ENCODE measurements around the gene CECR2.

The CECR2 gene

DNA sequence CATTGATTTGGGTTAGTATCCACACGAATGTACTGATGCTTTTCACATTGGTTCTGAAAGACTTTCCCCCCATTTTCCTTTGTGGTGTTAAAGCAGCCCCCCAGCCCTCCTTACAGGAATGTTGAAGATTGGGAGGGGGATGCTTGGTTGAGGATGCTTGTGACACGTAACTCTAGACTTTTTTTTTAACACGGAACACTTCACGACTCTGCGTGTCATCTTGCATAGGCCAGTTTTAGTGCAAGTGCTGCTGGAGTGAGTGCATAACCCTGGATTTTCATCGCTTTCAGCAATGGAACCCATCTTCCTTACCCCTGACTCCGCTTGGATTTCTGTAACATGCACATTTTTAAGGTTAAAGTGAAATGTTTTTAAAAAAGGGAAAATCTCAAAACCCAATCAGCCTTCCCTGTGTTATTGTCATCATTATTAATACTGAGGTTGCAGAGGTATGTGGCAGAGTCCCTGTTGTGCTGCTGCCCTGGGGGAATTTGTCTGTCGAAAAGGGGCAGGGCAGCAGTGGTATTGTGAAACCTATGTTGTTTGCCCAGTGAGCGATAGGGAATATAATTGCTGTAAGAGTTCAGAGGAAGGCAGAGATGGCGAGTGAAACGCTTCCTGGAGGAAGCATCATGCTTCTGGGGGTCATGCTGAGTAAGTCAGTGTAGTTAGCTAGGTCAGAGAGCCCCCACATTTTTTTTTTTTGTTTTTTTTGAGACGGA lies 12.1 kb downstream of the CECR2 start:
- ChIA-PET POLR2A (no interaction called here), CTCF (no interaction called here)
- Histone ChIP-seq H3K4me3 (ENCODE audit: control insufficient read depth in 1 of 7, extremely low read depth in 1 of 7, insufficient read depth in 4 of 7, low read depth in 2 of 7, low read length in 6 of 7) (no peak overlapping the region), H3K27ac (ENCODE audit: insufficient read depth in 1 of 2, low read depth in 1 of 2, low read length in 2 of 2, poor library complexity in 1 of 2, severe bottlenecking in 2 of 2) (no peak overlapping the region), H3K4me1 (ENCODE audit: control extremely low read depth in 1 of 4, control insufficient read depth in 4 of 4, insufficient read depth in 4 of 4, low read length in 3 of 4) (no peaks in the 10 kb centered on the region), H3K9me3 (ENCODE audit: control extremely low read depth in 1 of 5, control insufficient read depth in 4 of 5, insufficient read depth in 2 of 5, low read depth in 1 of 5, low read length in 4 of 5) (peaks cover 0 to 15% (median 7%) of the 10 kb centered on the region in 5 experiments), H3K36me3 (ENCODE audit: control insufficient read depth in 4 of 4, insufficient read depth in 4 of 4, low read length in 3 of 4) (no peaks in the 10 kb centered on the region), H3K27me3 (replicated peaks in 2 of 5; ENCODE audit: control insufficient read depth in 4 of 5, insufficient read depth in 5 of 5, low read length in 4 of 5) (peaks cover 0 to 11% (median 4%) of the 10 kb centered on the region in 5 experiments)
- no peak for DNase-seq
- WGBS (ENCODE audit: insufficient coverage), result 92% methylated on average over 9 of the region's 12 CpGs

DNA sequence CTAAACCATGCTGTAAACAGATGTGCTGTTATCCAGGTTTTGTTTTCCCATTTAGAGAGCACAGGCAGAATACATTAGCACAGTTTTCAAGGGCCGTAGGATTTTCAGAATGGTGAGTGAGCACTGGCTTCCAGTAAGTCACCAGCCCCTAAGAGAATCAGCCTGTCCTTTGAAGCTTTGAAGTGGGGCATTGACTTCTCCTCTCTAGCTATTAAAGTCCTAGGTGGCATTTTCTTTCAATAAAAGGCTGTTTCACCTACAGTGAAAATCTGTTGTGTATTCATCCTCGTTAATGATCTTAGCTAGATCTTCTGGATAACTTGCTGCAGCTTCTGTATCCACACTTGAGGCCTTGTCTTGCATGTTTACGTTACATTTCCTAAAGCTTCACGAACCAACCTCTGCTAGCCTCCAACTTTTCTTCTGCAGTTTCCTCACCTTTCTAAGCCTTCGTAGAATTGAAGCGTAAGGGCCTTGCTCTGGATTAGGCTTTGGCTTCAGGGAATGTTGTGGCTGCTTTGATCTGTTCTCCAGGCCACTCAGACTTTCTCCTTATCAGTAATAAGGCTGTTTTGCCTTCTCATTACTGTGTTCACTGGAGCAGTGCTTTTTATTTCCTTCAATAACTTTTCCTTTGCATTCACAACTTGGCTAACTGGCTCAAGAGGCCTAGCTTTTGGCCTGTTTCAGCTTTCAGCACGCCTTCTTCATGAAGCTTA lies 15.5 kb downstream of the CECR2 start:
- no peak overlapping the region for H3K4me3 ChIP-seq (ENCODE audit: control insufficient read depth in 1 of 7, extremely low read depth in 1 of 7, insufficient read depth in 4 of 7, low read depth in 2 of 7, low read length in 6 of 7)
- no peaks in the 10 kb centered on the region for H3K4me1 ChIP-seq (ENCODE audit: control extremely low read depth in 1 of 4, control insufficient read depth in 4 of 4, insufficient read depth in 4 of 4, low read length in 3 of 4)
- ChIA-PET POLR2A (no interaction called here), CTCF (no interaction called here)
- H3K36me3 ChIP-seq (ENCODE audit: control insufficient read depth in 4 of 4, insufficient read depth in 4 of 4, low read length in 3 of 4), result no peaks in the 10 kb centered on the region
- H3K27me3 ChIP-seq (replicated peaks in 2 of 5; ENCODE audit: control insufficient read depth in 4 of 5, insufficient read depth in 5 of 5, low read length in 4 of 5), result peaks cover 0 to 2% (median 0%) of the 10 kb centered on the region in 5 experiments
- no peak for DNase-seq
- WGBS (ENCODE audit: insufficient coverage), result 96% methylated on average over 6 of the region's 7 CpGs
- H3K9me3 ChIP-seq (ENCODE audit: control extremely low read depth in 1 of 5, control insufficient read depth in 4 of 5, insufficient read depth in 2 of 5, low read depth in 1 of 5, low read length in 4 of 5), result peaks cover 0 to 15% (median 7%) of the 10 kb centered on the region in 5 experiments
- no peak overlapping the region for H3K27ac ChIP-seq (ENCODE audit: insufficient read depth in 1 of 2, low read depth in 1 of 2, low read length in 2 of 2, poor library complexity in 1 of 2, severe bottlenecking in 2 of 2)

DNA sequence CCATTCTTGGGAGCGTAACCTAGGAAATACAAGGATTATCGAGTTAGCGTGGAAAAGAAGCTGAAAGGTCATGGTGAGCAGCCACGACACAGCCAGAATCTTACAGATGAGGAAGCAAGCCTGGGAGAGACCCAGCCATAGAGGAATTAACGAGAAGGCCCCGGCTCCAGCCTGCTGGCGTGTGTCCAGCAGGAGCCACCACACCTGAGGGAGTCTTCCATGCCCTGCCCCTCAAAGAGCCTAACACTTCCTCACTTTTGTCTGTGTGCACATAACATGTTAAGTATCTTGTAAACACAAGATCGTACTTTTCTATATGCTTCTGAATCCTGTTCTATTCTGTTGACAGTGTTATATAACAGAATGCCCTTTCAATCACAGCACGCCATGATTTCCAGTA lies 18.1 kb downstream of the CECR2 start:
- H3K4me1 ChIP-seq (ENCODE audit: control extremely low read depth in 1 of 4, control insufficient read depth in 4 of 4, insufficient read depth in 4 of 4, low read length in 3 of 4), result no peaks in the 10 kb centered on the region
- H3K36me3 ChIP-seq (ENCODE audit: control insufficient read depth in 4 of 4, insufficient read depth in 4 of 4, low read length in 3 of 4), result no peaks in the 10 kb centered on the region
- 91% methylated on average over 7 of the region's 9 CpGs for WGBS (ENCODE audit: insufficient coverage)
- H3K4me3 ChIP-seq (ENCODE audit: control insufficient read depth in 1 of 7, extremely low read depth in 1 of 7, insufficient read depth in 4 of 7, low read depth in 2 of 7, low read length in 6 of 7), result no peak overlapping the region
- H3K27ac ChIP-seq (ENCODE audit: insufficient read depth in 1 of 2, low read depth in 1 of 2, low read length in 2 of 2, poor library complexity in 1 of 2, severe bottlenecking in 2 of 2), result no peak overlapping the region
- H3K27me3 ChIP-seq (replicated peaks in 2 of 5; ENCODE audit: control insufficient read depth in 4 of 5, insufficient read depth in 5 of 5, low read length in 4 of 5), result no peaks in the 10 kb centered on the region
- DNase-seq, result no peak
- ChIA-PET CTCF (no interaction called here), POLR2A (no interaction called here)
- peaks cover 0 to 15% (median 7%) of the 10 kb centered on the region in 5 experiments for H3K9me3 ChIP-seq (ENCODE audit: control extremely low read depth in 1 of 5, control insufficient read depth in 4 of 5, insufficient read depth in 2 of 5, low read depth in 1 of 5, low read length in 4 of 5)

DNA sequence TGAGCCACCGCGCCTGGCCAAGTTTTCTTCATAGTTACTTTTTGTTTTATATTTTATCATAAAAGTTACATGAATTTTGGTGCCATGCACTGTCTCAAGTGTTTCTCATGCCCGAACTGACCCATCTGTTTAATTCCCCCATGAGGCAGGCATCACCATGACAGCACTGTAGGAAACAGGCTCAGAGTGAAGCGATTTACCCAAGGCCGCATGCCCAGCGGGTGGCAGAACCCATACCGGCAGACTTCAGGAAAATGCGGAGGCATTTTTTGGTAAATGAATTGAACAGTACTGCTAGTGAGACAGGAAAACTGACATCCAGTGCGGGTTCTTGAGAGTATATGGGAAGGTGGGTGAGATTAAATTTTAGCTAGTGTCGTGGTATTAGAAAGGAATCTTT lies 19.0 kb downstream of the CECR2 start:
- Histone ChIP-seq H3K27me3 (replicated peaks in 2 of 5; ENCODE audit: control insufficient read depth in 4 of 5, insufficient read depth in 5 of 5, low read length in 4 of 5) (no peaks in the 10 kb centered on the region), H3K27ac (ENCODE audit: insufficient read depth in 1 of 2, low read depth in 1 of 2, low read length in 2 of 2, poor library complexity in 1 of 2, severe bottlenecking in 2 of 2) (no peak overlapping the region), H3K4me1 (ENCODE audit: control extremely low read depth in 1 of 4, control insufficient read depth in 4 of 4, insufficient read depth in 4 of 4, low read length in 3 of 4) (no peaks in the 10 kb centered on the region), H3K9me3 (ENCODE audit: control extremely low read depth in 1 of 5, control insufficient read depth in 4 of 5, insufficient read depth in 2 of 5, low read depth in 1 of 5, low read length in 4 of 5) (peaks cover 0 to 15% (median 7%) of the 10 kb centered on the region in 5 experiments), H3K4me3 (ENCODE audit: control insufficient read depth in 1 of 7, extremely low read depth in 1 of 7, insufficient read depth in 4 of 7, low read depth in 2 of 7, low read length in 6 of 7) (no peak overlapping the region), H3K36me3 (ENCODE audit: control insufficient read depth in 4 of 4, insufficient read depth in 4 of 4, low read length in 3 of 4) (no peaks in the 10 kb centered on the region)
- ChIA-PET POLR2A (no interaction called here), CTCF (no interaction called here)
- 100% methylated on average over 6 of the region's 10 CpGs for WGBS (ENCODE audit: insufficient coverage)
- no peak for DNase-seq

DNA sequence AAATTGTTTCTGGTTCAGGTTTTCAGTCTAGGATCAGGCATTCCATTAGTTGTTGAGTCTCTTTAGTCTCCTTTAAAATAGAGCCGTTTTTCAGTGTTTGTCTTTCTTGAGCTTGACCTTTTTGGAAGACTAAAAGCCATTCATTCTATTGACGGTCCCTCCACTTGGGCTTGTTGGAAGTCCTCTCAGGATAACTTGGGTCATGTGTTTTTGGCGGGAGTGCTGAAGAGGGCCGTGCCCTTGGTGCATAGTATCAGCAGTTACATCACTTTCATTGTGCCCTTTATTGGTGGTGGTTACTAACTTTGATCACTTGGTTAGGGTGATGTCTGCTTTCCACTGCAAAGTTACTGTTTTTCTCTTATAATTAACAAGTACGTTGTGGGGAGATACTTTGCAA lies 20.8 kb downstream of the CECR2 start:
- Histone ChIP-seq H3K4me1 (ENCODE audit: control extremely low read depth in 1 of 4, control insufficient read depth in 4 of 4, insufficient read depth in 4 of 4, low read length in 3 of 4) (no peaks in the 10 kb centered on the region), H3K9me3 (ENCODE audit: control extremely low read depth in 1 of 5, control insufficient read depth in 4 of 5, insufficient read depth in 2 of 5, low read depth in 1 of 5, low read length in 4 of 5) (peaks cover 0 to 6% (median 0%) of the 10 kb centered on the region in 5 experiments), H3K4me3 (ENCODE audit: control insufficient read depth in 1 of 7, extremely low read depth in 1 of 7, insufficient read depth in 4 of 7, low read depth in 2 of 7, low read length in 6 of 7) (no peak overlapping the region), H3K27ac (ENCODE audit: insufficient read depth in 1 of 2, low read depth in 1 of 2, low read length in 2 of 2, poor library complexity in 1 of 2, severe bottlenecking in 2 of 2) (no peak overlapping the region), H3K36me3 (ENCODE audit: control insufficient read depth in 4 of 4, insufficient read depth in 4 of 4, low read length in 3 of 4) (no peaks in the 10 kb centered on the region), H3K27me3 (replicated peaks in 2 of 5; ENCODE audit: control insufficient read depth in 4 of 5, insufficient read depth in 5 of 5, low read length in 4 of 5) (no peaks in the 10 kb centered on the region)
- DNase-seq, result no peak
- POLR2A ChIA-PET, result no interaction called here
- WGBS (ENCODE audit: insufficient coverage), result 96% methylated on average over 5 of the region's 5 CpGs
- CTCF ChIA-PET, result no interaction called here

DNA sequence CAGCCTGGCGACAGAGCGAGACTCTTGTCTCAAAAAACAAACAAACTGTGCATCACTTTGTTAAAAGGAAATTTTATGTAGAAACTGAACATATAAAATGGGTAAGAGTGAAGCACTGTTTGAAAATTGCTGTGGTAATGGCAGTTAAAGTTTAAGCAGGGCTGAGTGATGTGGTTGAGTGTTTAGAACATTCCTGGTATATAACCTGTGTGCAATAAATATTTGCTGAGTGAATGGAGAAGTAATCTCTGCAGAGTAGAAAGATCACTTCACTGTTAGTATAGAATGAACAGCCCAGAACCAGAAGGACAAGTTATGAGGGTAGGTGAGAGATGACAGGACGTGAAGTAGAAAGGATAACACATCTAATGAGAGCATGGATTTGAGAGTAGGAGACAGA lies 27.3 kb downstream of the CECR2 start:
- Histone ChIP-seq H3K4me3 (ENCODE audit: control insufficient read depth in 1 of 7, extremely low read depth in 1 of 7, insufficient read depth in 4 of 7, low read depth in 2 of 7, low read length in 6 of 7) (no peak overlapping the region), H3K4me1 (ENCODE audit: control extremely low read depth in 1 of 4, control insufficient read depth in 4 of 4, insufficient read depth in 4 of 4, low read length in 3 of 4) (no peaks in the 10 kb centered on the region), H3K9me3 (ENCODE audit: control extremely low read depth in 1 of 5, control insufficient read depth in 4 of 5, insufficient read depth in 2 of 5, low read depth in 1 of 5, low read length in 4 of 5) (no peaks in the 10 kb centered on the region), H3K36me3 (ENCODE audit: control insufficient read depth in 4 of 4, insufficient read depth in 4 of 4, low read length in 3 of 4) (no peaks in the 10 kb centered on the region), H3K27me3 (replicated peaks in 2 of 5; ENCODE audit: control insufficient read depth in 4 of 5, insufficient read depth in 5 of 5, low read length in 4 of 5) (peaks cover 0 to 1% (median 0%) of the 10 kb centered on the region in 5 experiments), H3K27ac (ENCODE audit: insufficient read depth in 1 of 2, low read depth in 1 of 2, low read length in 2 of 2, poor library complexity in 1 of 2, severe bottlenecking in 2 of 2) (no peak overlapping the region)
- CTCF ChIA-PET, result interaction anchor here (1.2 kb wide), 1 partner anchor 28 kb away, joined by 4 read pairs; the partner anchor contains the start of gene CECR2
- 100% methylated on average over 2 of the region's 3 CpGs for WGBS (ENCODE audit: insufficient coverage)
- DNase-seq, result no peak
- POLR2A ChIA-PET, result no interaction called here
